ENCODE measurements around the gene IGSF1. TPM values are rescaled to one million over a fixed set of nuclear protein-coding genes. Genes with fewer than 3 reads are reported as not detected.
"Not testable (repeated sequence)": the region's sequence is repeated elsewhere in the genome, so short reads cannot be mapped to it uniquely, and the experiment has no call there.

Gene IGSF1
- total RNA-seq, 6 experiments from 2014 or later, result 0.24 to 0.64 (median 0.40) TPM

DNA sequence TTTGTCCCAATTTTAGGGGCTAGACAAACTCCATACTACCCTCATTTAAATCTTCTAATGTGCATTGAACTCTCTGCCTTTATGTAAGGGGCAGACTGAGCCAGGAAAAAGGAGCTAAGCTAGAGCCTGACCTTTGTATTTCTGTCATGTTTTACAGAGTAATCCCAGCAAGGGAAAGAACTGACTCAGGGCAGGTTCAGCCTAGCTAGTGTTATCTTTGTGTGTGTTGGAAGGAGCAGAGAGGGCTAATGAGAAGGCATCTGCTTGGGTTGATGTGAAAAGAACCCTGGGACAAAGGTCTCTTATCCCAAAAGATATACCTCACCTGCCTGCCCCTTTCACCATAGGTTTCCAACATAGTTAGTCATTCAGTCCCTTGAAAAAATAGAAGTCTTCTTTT lies 31.7 kb downstream of the IGSF1 start:
- Histone ChIP-seq H3K9me3 (no peaks in the 10 kb centered on the region), H3K36me3 (no peaks in the 10 kb centered on the region), H3K4me3 (no peak overlapping the region), H3K27me3 (no peaks in the 10 kb centered on the region), H3K27ac (no peak overlapping the region), H3K4me1 (no peaks in the 10 kb centered on the region)
- ATAC-seq (no peak), DNase-seq (no peak)
- TF ChIP-seq POLR2A (IDR thresholded peaks at IDR 0.05), result no peak
- TF ChIP-seq, protein P1, sequence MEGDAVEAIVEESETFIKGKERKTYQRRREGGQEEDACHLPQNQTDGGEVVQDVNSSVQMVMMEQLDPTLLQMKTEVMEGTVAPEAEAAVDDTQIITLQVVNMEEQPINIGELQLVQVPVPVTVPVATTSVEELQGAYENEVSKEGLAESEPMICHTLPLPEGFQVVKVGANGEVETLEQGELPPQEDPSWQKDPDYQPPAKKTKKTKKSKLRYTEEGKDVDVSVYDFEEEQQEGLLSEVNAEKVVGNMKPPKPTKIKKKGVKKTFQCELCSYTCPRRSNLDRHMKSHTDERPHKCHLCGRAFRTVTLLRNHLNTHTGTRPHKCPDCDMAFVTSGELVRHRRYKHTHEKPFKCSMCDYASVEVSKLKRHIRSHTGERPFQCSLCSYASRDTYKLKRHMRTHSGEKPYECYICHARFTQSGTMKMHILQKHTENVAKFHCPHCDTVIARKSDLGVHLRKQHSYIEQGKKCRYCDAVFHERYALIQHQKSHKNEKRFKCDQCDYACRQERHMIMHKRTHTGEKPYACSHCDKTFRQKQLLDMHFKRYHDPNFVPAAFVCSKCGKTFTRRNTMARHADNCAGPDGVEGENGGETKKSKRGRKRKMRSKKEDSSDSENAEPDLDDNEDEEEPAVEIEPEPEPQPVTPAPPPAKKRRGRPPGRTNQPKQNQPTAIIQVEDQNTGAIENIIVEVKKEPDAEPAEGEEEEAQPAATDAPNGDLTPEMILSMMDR (IDR thresholded peaks at IDR 0.05), result no peak
- intact Hi-C loops (cut with DNase I), result no loop called here

GRCh38 chrX:131250984-131251738 lies 37.9 kb downstream of the IGSF1 start:
- DNase-seq, H3K27ac ChIP-seq, H3K27me3 ChIP-seq: not testable (repeated sequence)

DNA sequence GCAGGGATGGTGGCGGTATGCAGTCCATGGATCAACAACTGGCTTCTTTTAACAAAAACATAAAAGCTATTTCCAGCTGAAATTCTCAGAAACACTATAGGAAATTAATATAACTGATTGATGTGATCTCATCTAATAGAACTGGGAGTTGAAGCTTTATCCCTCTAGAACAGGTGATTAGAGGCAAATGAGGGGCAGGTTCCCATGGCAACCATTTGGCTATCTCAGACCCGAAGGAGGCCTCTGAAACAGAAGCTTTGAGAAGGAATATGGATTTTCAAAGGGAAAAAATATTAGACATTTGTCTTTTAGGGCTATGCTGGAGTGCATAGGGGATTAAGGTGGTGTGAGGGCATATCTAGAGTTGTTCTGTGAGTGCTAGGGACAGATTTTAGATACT lies 50.0 kb downstream of the IGSF1 start:
- Histone ChIP-seq H3K9me3 (no peaks in the 10 kb centered on the region), H3K36me3 (no peaks in the 10 kb centered on the region), H3K27me3 (no peaks in the 10 kb centered on the region), H3K4me1 (no peaks in the 10 kb centered on the region), H3K27ac (no peak overlapping the region), H3K4me3 (no peak overlapping the region)
- intact Hi-C loops (cut with DNase I), result no loop called here
- DNase-seq (no peak), ATAC-seq (no peak)
- 49% methylated on average over 2 of the region's 2 CpGs for WGBS (ENCODE audit: insufficient coverage, low coverage, low lambda C conversion rate, missing lambda C conversion rate)
- TF ChIP-seq POLR2A (IDR thresholded peaks at IDR 0.05), result no peak
- TF ChIP-seq, protein P1 (IDR thresholded peaks at IDR 0.05), result no peak

More at GRCh38 chrX:131250984-131251738, 37.9 kb downstream of the IGSF1 start:
- WGBS (ENCODE audit: insufficient coverage, low coverage, low lambda C conversion rate, missing lambda C conversion rate), result 72% methylated on average over 10 of the region's 36 CpGs
- H3K4me1 ChIP-seq; ATAC-seq; H3K4me3 ChIP-seq; intact Hi-C loops (cut with DNase I); H3K36me3 ChIP-seq; H3K9me3 ChIP-seq: not testable (repeated sequence)

- Histone ChIP-seq H3K4me1 (no peaks in the 10 kb centered on the region), H3K27ac (no peak overlapping the region), H3K9me3 (no peaks in the 10 kb centered on the region), H3K27me3 (no peaks in the 10 kb centered on the region), H3K36me3 (no peaks in the 10 kb centered on the region), H3K4me3 (no peak overlapping the region)
- DNase-seq, result no peak
- TF ChIP-seq POLR2A (IDR thresholded peaks at IDR 0.05), result no peak
- TF ChIP-seq, protein P1 (IDR thresholded peaks at IDR 0.05), result no peak
- WGBS (ENCODE audit: insufficient coverage, low coverage, low lambda C conversion rate, missing lambda C conversion rate), result 26% methylated on average over 2 of the region's 2 CpGs
- no peak for ATAC-seq
- intact Hi-C loops (cut with DNase I), result no loop called here
Measured at GRCh38 chrX:131237363-131237762, 51.7 kb downstream of the IGSF1 start.

GRCh38 chrX:131235768-131236545 lies 53.1 kb downstream of the IGSF1 start:
- TF ChIP-seq, protein P1 (IDR thresholded peaks at IDR 0.05), result no peak
- TF ChIP-seq POLR2A (IDR thresholded peaks at IDR 0.05), result no peak
- Histone ChIP-seq H3K36me3 (no peaks in the 10 kb centered on the region), H3K27ac (no peak overlapping the region), H3K4me3 (no peak overlapping the region), H3K9me3 (no peaks in the 10 kb centered on the region), H3K4me1 (no peaks in the 10 kb centered on the region), H3K27me3 (no peaks in the 10 kb centered on the region)
- ATAC-seq (no peak), DNase-seq (no peak)
- intact Hi-C loops (cut with DNase I), result no loop called here
- WGBS (ENCODE audit: insufficient coverage, low coverage, low lambda C conversion rate, missing lambda C conversion rate), result 20% methylated on average over 4 of the region's 4 CpGs
